Progenitor cell of endocrine pancreas (in vitro differentiated cells): ENCODE measurements around the gene SSH2. TPM values are rescaled to one million over a fixed set of nuclear protein-coding genes. Genes with fewer than 3 reads are reported as not detected.

Experiments
- DNase-seq: peaks from one replicate; pipeline ENCODE4 v3.0.0; 2021; ENCODE audit warnings: low spot score; ENCODE audit not compliant: unreplicated experiment
- H3K27ac Mint-ChIP-seq: 2 replicates; pipeline ENCODE4 v1.8.0; 2021; ENCODE audit warnings: mild to moderate bottlenecking, moderate library complexity, mixed read lengths
- H3K27me3 Mint-ChIP-seq: 2 replicates; pipeline ENCODE4 v1.8.0; 2021; ENCODE audit warnings: mixed read lengths
- H3K36me3 Mint-ChIP-seq: 2 replicates; pipeline ENCODE4 v1.8.0; 2022; ENCODE audit warnings: mixed read lengths; ENCODE audit not compliant: insufficient read depth
- H3K4me1 Mint-ChIP-seq: 2 replicates; pipeline ENCODE4 v1.8.0; 2021; ENCODE audit warnings: low read depth, mixed read lengths
- H3K4me3 Mint-ChIP-seq: 2 replicates; pipeline ENCODE4 v1.8.0; 2021; ENCODE audit warnings: low read depth, mild to moderate bottlenecking, moderate library complexity, mixed read lengths
- H3K9me3 Mint-ChIP-seq: 2 replicates; pipeline ENCODE4 v1.8.0; 2021; ENCODE audit warnings: low read depth, mixed read lengths
- CTCF ChIP-seq: fragments of 200-600 bp; sonication (generic); IDR thresholded peaks from one replicate; pipeline ENCODE4 v1.5.0; 2021; ENCODE audit warnings: antibody characterized with exemption, mild to moderate bottlenecking; ENCODE audit not compliant: unreplicated experiment
- total RNA-seq: library from RNA; stranded (reverse); gene quantifications from 2 replicates; pipeline ENCODE4 v1.2.1, GENCODE V29; 2021

SSH2 gene
- total RNA-seq, 1 donor from 2014 or later: 20.7 TPM

- Mint-ChIP-seq H3K4me1 (peaks cover 13% of the 10 kb centered on the region), H3K36me3 (no peaks in the 10 kb centered on the region), H3K9me3 (no peaks in the 10 kb centered on the region), H3K27me3 (no peaks in the 10 kb centered on the region), H3K4me3 (no peak overlapping the region), H3K27ac (no peak overlapping the region)
- TF ChIP-seq CTCF: no peak
- no peak for DNase-seq
Observed at GRCh38 chr17:29840884-29841283, 89.1 kb downstream of the SSH2 start.

GRCh38 chr17:29839656-29840055 is 90.4 kb downstream of the SSH2 start:
- no peak overlapping the region for H3K27ac Mint-ChIP-seq
- peaks cover 6% of the 10 kb centered on the region for H3K4me1 Mint-ChIP-seq
- H3K4me3 Mint-ChIP-seq: no peak overlapping the region
- TF ChIP-seq CTCF: no peak
- no peaks in the 10 kb centered on the region for H3K36me3 Mint-ChIP-seq
- DNase-seq: no peak
- H3K9me3 Mint-ChIP-seq: no peaks in the 10 kb centered on the region
- no peaks in the 10 kb centered on the region for H3K27me3 Mint-ChIP-seq

- Mint-ChIP-seq H3K4me1 (peaks cover 2% of the 10 kb centered on the region), H3K4me3 (no peak overlapping the region), H3K27me3 (no peaks in the 10 kb centered on the region), H3K27ac (no peak overlapping the region), H3K36me3 (no peaks in the 10 kb centered on the region), H3K9me3 (no peaks in the 10 kb centered on the region)
- TF ChIP-seq CTCF: no peak
- DNase-seq: no peak
Observed at GRCh38 chr17:29838961-29839360, 91.1 kb downstream of the SSH2 start.

GRCh38 chr17:29837531-29837930 is 92.5 kb downstream of the SSH2 start:
- Mint-ChIP-seq H3K9me3 (peaks cover 2% of the 10 kb centered on the region), H3K27me3 (no peaks in the 10 kb centered on the region), H3K27ac (no peak overlapping the region), H3K4me3 (no peak overlapping the region), H3K36me3 (no peaks in the 10 kb centered on the region), H3K4me1 (no peaks in the 10 kb centered on the region)
- TF ChIP-seq CTCF: no peak
- DNase-seq: no peak

GRCh38 chr17:29836643-29837042 is 93.4 kb downstream of the SSH2 start:
- Mint-ChIP-seq H3K4me3 (no peak overlapping the region), H3K36me3 (no peaks in the 10 kb centered on the region), H3K4me1 (no peaks in the 10 kb centered on the region), H3K27ac (no peak overlapping the region), H3K9me3 (peaks cover 2% of the 10 kb centered on the region), H3K27me3 (no peaks in the 10 kb centered on the region)
- no peak for DNase-seq
- no peak for TF ChIP-seq CTCF
